Measurements from ENCODE around the gene CACNB4.

The CACNB4 gene

GRCh38 chr2:151931030-151931611, 167.7 kb downstream of the CACNB4 start:
- Histone ChIP-seq H3F3A (ENCODE audit: low read depth) (no peaks in the 10 kb centered on the region), H3K9ac (ENCODE audit: low read depth, low read length, poor library complexity, severe bottlenecking) (no peak overlapping the region), H3K4me3 (ENCODE audit: low read length, poor library complexity, severe bottlenecking) (no peak overlapping the region), H2AFZ (ENCODE audit: low read length) (no peak overlapping the region), H4K20me1 (ENCODE audit: insufficient read depth, low read length, poor library complexity, severe bottlenecking) (no peaks in the 10 kb centered on the region), H3K27me3 (ENCODE audit: insufficient read depth, low read length, poor library complexity, severe bottlenecking) (no peaks in the 10 kb centered on the region), H3K4me1 (ENCODE audit: insufficient read depth, low read length, poor library complexity, severe bottlenecking) (peaks cover 10% of the 10 kb centered on the region), H3K4me2 (ENCODE audit: low read depth, low read length, poor library complexity, severe bottlenecking) (no peak overlapping the region), H3K36me3 (ENCODE audit: insufficient read depth, low read length) (no peaks in the 10 kb centered on the region), H3K9me2 (replicated peaks; ENCODE audit: low read depth, low read length) (no peaks in the 10 kb centered on the region), H3K9me3 (ENCODE audit: insufficient read depth, low read depth, low read length) (no peaks in the 10 kb centered on the region), H3K79me2 (ENCODE audit: insufficient read depth, low read length) (no peaks in the 10 kb centered on the region)
- TF ChIP-seq CTCF (conservative IDR thresholded peaks at IDR 0.05; ENCODE audit: low read length) (no peak), EZH2phosphoT487 (IDR thresholded peaks at IDR 0.05; ENCODE audit: borderline replicate concordance) (no peak)

DNA sequence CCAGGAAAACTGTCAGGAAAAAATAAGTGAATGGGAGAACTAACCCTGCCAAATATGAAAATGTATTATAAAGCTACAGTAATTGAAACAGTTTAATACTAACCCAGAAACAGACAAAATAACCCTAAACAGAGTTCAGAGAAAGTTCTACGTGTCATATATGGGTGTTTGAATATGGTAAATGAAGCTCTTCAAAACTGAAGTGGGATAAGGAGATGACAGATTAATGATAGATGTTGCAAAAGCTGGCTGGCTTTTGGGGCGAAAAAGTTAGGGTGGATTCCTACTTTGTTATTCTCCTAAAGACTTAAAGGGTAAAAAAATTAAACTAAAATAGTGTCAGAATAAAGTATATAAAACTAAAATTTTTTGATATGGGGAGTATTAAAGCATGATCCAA, 168.8 kb downstream of the CACNB4 start:
- Histone ChIP-seq H3K9me2 (replicated peaks; ENCODE audit: low read depth, low read length) (no peaks in the 10 kb centered on the region), H3K36me3 (ENCODE audit: insufficient read depth, low read length) (no peaks in the 10 kb centered on the region), H3K4me3 (ENCODE audit: low read length, poor library complexity, severe bottlenecking) (no peak overlapping the region), H3K9ac (ENCODE audit: low read depth, low read length, poor library complexity, severe bottlenecking) (no peak overlapping the region), H4K20me1 (ENCODE audit: insufficient read depth, low read length, poor library complexity, severe bottlenecking) (no peaks in the 10 kb centered on the region), H2AFZ (ENCODE audit: low read length) (no peak overlapping the region), H3K79me2 (ENCODE audit: insufficient read depth, low read length) (no peaks in the 10 kb centered on the region), H3K4me1 (ENCODE audit: insufficient read depth, low read length, poor library complexity, severe bottlenecking) (peaks cover 10% of the 10 kb centered on the region), H3F3A (ENCODE audit: low read depth) (no peaks in the 10 kb centered on the region), H3K4me2 (ENCODE audit: low read depth, low read length, poor library complexity, severe bottlenecking) (no peak overlapping the region), H3K9me3 (ENCODE audit: insufficient read depth, low read depth, low read length) (no peaks in the 10 kb centered on the region), H3K27me3 (ENCODE audit: insufficient read depth, low read length, poor library complexity, severe bottlenecking) (no peaks in the 10 kb centered on the region)
- TF ChIP-seq CTCF (conservative IDR thresholded peaks at IDR 0.05; ENCODE audit: low read length), result no peak
- TF ChIP-seq EZH2phosphoT487 (IDR thresholded peaks at IDR 0.05; ENCODE audit: borderline replicate concordance), result no peak

DNA sequence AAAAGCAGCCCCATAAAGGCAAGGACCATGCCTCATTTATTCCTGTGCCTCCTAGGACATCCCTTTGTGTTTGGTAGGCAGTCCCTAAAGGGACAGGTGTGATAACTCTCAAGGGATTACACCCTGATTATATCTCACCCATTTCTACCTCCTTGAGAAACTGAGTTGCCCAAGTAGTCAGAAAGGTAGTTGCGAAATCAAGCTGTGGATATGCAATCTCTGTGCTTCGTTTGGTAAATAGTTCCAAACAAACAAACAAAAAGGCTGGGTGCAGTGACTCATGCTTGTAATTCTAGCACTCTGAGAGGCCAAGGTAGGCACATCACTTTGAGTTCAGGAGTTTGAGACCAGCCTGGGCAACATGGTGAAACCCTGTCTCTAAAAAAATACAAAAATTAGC, 170.5 kb downstream of the CACNB4 start:
- Histone ChIP-seq H3K9ac (ENCODE audit: low read depth, low read length, poor library complexity, severe bottlenecking) (no peak overlapping the region), H3K27me3 (ENCODE audit: insufficient read depth, low read length, poor library complexity, severe bottlenecking) (no peaks in the 10 kb centered on the region), H4K20me1 (ENCODE audit: insufficient read depth, low read length, poor library complexity, severe bottlenecking) (no peaks in the 10 kb centered on the region), H3K36me3 (ENCODE audit: insufficient read depth, low read length) (no peaks in the 10 kb centered on the region), H3K4me2 (ENCODE audit: low read depth, low read length, poor library complexity, severe bottlenecking) (no peak overlapping the region), H3K9me2 (replicated peaks; ENCODE audit: low read depth, low read length) (no peaks in the 10 kb centered on the region), H2AFZ (ENCODE audit: low read length) (no peak overlapping the region), H3F3A (ENCODE audit: low read depth) (no peaks in the 10 kb centered on the region), H3K4me1 (ENCODE audit: insufficient read depth, low read length, poor library complexity, severe bottlenecking) (peaks cover 10% of the 10 kb centered on the region), H3K4me3 (ENCODE audit: low read length, poor library complexity, severe bottlenecking) (no peak overlapping the region), H3K79me2 (ENCODE audit: insufficient read depth, low read length) (no peaks in the 10 kb centered on the region), H3K9me3 (ENCODE audit: insufficient read depth, low read depth, low read length) (no peaks in the 10 kb centered on the region)
- TF ChIP-seq EZH2phosphoT487 (IDR thresholded peaks at IDR 0.05; ENCODE audit: borderline replicate concordance) (no peak), CTCF (conservative IDR thresholded peaks at IDR 0.05; ENCODE audit: low read length) (no peak)

Data from Loucy (cell line).